ENCODE measurements around the gene TAF6L.

TAF6L gene

DNA sequence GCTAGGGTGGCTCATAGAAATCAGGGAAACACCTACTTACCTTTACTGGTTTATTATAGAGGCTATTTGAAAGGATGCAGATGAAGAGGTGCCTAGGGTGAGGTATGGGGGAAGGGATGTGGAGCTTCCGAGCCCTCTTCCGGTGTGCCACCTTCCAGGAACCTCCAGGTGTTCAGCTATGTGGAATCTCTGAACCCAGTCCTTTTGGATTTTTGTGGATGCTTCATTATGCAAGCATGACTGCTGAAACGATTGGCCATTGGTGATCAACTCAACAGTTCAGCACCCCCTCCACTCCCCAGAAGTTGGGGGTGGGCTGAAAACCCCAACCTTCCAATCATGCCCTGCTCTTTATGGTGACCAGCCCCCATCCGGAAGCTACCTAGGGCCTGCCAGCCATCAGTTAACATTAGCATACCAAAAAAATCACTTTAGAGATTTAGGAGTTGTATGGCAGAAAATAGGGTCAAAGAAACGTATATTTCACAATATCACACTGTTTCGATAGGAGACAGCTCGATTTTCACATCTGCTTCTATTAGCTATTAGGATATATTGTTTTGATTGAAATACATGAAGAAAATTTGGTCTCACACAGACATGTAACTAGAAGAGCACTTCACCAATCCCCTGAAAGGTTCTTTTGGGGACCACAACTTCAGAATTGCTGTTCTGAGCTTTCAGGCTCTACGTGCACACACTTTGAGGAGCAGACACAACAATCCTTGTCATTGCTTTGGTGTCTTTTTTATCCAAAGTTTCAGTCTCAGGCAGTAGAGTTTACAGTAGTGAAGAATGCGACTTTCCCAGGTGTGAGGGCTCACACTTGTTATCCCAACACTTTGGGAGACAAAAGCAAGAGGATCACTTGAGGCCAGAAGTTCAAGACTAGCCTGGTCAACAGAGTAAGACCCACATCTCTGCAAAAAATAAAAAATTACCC lies 13.1 kb upstream of the TAF6L start:
- no peak for DNase-seq

DNA sequence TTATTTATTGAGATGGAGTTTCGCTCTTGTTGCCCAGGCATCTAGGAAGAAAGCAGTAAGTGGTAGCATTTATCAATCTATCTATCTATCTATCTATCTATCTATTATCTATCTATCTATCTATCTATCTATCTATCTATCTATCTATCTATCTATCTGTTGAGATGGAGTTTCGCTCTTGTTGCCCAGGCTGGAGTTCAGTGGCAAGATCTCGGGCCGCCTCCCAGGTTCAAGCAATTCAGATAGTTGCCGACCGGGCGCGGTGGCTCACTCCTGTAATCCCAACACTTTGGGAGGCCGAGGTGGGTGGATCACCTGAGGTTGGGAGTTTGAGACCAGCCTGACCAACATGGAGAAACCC lies 10.3 kb upstream of the TAF6L start:
- DNase-seq, result peak in 1 of 2 experiments; percentile 40

DNA sequence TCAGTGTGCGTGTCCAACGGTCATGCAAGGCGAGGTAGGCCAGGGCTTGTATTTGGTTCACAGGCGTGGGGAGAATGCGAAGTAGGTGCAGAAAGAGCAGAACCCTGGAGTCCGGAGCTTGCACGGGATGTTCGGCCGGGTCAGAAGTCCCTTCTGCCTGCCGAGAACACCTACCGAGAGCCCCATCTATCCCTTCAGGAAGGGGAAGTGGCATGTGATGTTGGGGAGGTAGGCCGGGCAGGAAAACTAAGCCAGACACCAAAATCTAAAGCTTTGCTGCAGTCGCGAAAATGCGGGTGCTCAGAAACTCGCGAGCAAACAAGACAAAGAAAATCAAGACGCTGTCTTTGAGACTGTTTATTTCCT lies 435 bp upstream of the TAF6L start:
- peak; percentile 35 to 37 for DNase-seq

DNA sequence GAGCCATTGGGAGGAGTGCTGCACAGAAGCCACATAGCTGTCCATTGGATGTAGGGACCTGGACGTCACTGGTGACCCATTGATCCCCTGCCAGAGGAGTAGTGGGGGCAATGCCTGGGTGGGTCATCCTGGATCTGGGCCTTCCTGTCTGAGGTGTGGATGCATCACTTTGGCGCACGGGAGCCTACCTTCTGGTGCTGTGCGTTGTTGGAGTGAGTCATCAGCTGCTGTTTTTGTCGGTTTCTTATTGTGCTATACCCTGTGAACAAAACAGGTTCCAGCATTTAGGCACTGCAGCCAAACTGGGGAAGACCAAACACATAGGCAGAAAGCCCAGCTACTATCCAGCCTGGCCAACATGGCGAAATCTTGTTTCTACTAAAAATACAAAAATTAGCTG lies 3.2 kb downstream of the TAF6L start:
- DNase-seq, result no peak

DNA sequence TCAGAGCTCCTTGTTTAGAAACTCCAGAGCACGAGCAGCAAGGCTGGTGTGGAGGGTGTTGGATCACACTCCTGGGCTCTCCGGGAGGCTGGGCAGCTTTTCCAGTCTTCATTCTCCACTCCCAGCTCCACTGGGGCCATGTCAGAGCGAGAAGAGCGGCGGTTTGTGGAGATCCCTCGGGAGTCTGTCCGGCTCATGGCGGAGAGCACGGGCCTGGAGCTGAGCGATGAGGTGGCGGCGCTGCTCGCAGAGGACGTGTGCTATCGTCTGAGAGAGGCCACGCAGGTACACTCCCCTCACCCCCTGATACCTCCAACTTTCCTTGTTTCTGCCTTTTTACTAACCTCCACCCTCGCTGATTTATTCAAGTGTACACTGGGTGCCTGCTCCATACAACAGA lies 4.5 kb downstream of the TAF6L start:
- no peak for DNase-seq

DNA sequence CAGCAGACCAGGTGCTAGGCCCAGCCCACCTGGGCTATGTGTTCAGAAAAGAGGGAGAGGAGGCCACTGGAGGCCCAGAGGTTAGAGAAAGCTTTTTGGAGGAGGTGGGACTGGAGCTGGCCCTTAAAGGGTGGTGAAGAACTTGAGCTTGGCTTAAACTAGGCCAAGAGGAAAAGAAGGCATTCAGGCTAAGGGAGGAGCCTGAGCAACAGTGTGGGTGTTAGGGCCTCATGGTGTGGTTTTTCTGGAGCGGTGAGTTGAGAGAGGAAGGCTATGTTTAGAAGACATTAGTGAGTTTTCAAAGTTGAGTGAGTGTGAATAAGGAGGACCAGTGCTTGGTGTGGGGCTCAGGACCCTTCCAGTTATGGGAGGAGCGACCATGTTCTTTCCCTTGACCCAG lies 6.2 kb downstream of the TAF6L start:
- no peak for DNase-seq

DNA sequence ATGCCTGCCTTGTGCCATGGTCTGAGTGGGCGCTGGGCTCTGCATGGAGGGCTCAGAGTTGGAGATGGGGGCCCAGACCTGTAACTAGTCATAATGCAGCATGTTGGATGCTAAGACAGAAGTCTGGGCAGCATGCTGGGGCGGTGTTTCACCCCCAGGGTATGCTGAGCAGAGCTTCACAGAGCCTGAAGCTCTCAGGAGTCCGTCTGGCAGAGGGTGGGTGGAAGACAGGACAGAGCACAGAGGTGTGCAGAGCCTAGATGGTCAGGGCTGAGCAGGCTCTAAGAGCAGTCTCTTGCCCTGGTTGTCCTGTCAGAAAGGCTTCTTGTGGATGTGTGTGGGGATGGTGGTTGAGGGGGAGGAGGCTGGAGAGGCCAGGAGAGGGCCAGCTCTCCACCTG lies 7.2 kb downstream of the TAF6L start:
- DNase-seq, result no peak

DNA sequence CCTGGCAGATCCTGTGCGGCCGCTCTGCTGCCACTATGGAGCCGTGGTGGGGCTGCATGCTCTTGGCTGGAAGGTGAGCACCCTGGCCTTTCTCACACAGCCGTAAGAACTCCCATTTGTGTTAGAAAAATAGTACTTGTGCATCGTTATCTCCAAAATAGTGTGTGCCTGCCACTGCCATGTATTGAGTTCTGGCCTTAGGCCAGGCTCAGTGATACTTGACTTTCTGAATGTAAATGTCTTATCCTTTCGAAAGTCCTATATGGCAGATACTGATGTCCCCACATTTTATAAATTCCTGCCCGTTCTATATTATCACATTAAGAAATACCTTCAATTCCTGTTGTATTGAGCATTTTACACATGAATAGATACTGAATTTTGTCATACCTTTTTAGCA lies 11.6 kb downstream of the TAF6L start:
- DNase-seq, result no peak

DNA sequence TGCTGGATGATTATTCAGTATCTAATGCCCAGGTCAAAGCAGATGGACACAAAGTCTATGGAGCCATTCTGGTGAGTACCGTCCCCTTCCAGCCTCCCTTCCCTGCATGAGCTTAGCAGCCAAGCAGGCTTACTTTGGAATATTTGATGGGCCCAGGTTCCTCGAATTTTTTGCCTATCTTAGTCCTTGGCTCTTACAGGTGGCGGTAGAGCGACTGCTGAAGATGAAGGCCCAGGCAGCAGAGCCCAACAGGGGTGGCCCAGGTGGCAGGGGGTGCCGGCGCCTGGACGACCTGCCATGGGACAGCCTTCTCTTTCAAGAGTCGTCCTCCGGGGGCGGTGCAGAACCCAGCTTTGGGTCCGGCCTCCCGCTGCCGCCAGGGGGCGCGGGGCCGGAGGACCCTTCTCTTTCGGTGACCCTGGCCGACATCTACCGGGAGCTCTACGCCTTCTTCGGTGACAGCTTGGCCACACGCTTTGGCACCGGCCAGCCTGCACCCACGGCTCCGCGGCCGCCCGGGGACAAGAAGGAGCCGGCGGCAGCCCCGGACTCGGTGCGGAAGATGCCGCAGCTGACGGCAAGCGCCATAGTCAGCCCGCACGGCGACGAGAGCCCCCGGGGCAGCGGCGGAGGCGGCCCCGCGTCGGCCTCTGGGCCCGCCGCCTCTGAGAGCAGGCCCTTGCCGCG lies 15.3 kb downstream of the TAF6L start:
- DNase-seq, result peak; percentile 87 to 90

DNA sequence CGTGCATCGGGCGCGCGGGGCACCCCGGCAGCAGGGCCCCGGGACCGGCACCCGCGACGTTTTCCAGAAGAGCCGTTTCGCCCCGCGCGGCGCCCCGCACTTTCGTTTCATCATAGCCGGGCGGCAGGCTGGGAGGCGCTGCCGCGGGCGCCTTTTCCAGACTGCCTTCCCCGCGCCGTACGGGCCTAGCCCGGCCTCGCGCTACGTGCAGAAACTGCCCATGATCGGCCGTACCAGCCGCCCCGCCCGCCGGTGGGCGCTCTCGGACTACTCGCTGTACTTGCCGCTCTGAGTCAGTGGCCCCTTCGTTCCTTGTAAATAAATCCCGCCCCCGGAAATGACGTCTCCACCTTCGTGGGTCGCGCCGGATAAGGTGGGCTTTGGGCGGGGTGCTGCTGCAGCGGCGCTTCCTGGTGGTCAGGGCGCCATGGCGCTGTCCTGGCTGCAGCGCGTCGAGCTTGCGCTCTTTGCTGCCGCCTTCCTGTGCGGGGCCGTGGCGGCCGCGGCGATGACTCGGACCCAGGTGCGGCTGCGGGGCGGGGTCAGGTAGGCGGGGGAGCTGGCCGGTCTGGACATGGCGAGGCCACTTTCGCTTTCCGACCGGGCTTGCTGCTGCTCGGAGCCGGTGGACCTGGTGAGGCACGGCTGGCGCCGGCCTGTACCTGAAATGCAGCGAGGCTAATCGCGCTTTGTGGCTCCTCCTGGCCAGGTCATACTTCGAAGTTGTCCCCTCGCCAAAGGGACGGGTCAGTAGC lies 16.0 kb downstream of the TAF6L start, which contains the start of gene TMEM179B:
Gene TMEM179B (plus strand): TSS at position 398 of the 755 bp plus-strand sequence. CDS start 30 bp downstream, at position 428.
- peak; percentile 99 for DNase-seq

DNA sequence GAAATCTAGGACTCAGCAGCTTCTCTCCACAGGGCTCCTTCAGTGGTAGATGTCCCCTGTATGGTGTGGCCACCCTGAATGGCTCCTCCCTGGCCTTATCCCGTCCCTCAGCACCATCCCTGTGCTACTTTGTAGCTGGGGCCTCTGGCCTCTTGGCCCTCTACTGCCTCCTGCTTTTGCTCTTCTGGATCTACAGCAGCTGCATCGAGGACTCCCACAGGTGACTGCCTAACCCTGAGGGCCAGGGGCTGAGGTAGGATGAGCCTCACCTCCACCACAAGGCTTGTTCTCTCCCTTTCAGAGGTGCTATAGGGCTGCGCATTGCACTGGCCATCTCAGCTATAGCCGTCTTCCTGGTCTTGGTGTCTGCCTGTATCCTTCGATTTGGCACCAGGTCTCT lies 17.8 kb downstream of the TAF6L start:
- DNase-seq, result no peak

DNA sequence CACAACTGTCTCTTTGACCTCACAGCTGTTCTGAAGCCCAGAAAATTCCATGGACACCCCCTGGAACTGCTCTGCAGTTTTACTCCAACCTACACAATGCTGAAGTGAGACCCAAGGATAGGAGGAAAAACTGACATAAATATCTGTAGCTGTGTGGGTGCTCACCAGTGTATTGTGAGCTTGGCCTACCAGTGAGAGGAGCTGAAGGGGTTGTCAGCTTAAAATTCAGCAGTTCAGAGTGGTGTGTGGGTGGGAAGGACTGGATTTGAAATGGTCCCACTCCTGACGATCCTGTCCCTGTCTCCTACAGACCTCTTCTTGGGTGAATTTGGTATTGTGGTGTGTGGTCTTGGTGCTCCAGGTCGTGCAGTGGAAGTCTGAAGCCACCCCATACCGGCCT lies 18.4 kb downstream of the TAF6L start:
- no peak for DNase-seq

DNA sequence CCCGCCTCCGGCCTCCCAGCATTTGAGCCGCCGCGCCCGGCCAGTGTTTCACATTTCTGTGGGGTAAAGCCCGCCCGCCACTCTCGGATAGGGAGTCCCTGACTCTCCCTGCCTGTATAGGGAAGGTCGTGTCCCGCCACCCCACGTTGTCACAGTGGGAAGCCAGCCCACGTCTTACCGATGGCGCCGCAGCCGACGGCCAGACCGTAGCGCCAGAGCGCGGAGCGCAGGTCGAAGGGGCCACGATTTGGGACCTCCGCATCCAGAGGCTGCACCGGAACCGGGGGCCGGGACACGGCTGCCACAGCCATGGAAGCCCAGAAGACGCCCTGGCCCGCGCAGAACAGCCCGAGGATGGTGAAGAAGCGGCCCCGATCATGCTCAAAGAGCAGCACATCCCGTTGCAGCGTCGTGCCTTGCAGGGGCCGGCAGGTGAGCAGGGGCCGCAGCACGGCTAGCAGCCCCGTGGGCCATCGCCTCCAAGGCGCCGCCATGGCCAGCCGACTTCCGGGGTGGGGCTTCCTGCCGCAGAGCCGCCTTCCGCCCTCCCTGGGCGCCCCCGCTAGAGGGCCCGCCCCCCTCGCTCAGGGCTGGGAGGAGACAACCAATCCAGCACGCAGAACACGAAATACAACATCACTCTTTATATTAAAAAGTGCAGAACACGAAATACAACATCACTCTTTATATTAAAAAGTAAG lies 20.5 kb downstream of the TAF6L start, which contains the start of gene TMEM223:
Gene TMEM223 (minus strand): TSS at position 506 of the 701 bp plus-strand sequence. CDS start 12 bp downstream, at position 494.
- DNase-seq, result peak; percentile 93 to 94

DNA sequence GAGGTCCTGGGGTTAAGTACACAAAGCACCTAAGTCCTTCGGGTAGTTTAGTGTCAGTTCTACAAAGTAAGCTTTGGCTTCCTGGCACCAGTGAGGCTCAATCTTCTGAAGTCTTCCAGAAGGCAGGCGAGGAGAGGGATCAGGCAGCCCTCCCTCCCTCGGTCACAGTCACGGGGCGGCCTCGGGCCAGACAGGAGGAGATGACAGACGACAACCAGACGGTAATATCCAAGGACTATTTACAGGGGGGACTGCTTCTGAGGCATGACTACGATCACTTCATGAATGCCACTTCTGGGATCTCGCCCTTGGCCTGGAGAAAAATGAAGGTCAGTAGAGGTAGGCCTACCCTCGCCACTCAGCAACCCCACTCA lies 21.0 kb downstream of the TAF6L start:
- DNase-seq, result peak in 1 of 2 experiments; percentile 34

DNA sequence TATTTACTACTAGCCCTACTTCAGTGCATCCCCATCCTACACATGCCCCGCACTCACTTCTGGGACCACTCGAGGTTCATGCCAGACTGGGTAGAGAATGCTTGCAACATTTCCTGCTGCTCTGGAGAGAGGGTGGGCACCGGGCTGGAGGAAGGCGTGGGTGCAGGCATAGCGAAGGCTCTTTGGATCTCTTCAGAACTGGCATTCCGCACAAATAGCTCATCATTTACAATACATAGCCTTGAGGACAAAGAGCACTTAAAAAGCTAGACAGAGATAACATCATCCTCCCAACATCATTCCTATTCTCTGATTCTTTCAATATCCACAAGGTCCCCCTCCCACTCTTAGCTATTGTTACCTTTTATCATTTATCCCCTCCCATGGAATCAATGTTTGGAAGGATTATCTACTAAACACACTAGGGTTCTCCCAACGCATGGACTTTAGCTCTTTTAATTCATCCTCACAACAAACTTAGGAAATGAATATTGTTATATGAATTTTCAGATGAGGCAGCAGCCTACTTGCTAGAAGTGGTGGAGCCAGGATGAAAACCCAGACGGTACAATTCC lies 23.1 kb downstream of the TAF6L start:
- no peak for DNase-seq

DNA sequence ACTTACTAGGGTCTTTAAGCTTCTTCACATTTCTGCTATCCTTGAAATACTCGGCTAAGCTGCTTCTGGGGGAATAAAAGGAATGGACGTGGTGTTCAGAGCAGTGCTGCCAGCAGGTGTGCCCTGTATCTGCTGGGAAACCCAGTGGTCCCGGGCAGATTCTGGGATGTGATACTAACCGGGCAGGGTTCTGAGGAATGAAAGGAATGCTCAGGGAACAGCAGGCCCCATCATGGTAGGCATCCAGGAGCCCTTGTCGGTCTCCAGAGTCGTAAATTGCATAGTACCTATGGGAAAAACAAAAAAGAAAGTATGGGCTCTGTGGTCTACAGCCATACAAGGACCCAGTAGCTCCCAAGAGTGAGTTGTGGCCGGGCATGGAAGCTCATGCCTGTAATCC lies 25.1 kb downstream of the TAF6L start:
- DNase-seq, result no peak

DNA sequence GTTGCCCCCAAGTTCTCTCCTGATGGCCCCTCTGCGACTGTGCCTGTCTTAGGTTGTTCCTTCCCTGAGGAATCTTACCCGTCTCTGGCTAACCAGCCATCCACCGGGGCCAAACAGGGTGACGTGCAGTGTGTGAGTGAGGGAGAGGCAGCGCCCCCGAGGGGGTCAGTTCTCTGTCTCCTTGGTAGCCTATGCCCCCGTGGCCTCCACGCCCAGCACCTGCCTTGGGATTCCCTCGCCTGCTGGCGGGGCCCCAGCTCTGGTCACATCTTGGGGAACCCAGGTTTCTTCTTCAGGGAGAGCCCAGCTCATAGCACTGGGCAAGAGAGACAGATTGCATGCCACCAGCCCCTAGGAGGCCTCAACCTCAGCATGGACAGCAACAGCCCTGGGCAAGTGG lies 28.3 kb downstream of the TAF6L start:
- DNase-seq, result no peak

DNA sequence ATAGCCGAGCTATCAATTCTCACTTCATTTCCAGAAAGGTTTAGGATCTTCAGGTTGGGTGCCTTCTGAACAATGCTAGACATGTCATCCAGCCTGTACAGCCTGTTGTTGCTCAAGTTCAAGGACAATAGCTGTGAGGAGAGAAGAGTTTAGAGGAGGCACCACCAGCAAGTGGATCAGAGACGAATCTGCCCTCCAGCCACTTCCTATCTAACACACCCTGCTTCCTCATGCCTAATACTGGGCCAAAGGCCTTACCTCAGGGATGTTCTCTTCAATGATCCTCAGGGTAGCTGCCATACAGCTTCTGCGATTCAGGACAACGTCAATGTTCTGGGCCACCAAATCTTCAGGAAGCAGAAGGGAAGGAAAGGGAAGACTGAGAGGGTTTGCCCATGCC lies 29.9 kb downstream of the TAF6L start:
- DNase-seq, result no peak

DNA sequence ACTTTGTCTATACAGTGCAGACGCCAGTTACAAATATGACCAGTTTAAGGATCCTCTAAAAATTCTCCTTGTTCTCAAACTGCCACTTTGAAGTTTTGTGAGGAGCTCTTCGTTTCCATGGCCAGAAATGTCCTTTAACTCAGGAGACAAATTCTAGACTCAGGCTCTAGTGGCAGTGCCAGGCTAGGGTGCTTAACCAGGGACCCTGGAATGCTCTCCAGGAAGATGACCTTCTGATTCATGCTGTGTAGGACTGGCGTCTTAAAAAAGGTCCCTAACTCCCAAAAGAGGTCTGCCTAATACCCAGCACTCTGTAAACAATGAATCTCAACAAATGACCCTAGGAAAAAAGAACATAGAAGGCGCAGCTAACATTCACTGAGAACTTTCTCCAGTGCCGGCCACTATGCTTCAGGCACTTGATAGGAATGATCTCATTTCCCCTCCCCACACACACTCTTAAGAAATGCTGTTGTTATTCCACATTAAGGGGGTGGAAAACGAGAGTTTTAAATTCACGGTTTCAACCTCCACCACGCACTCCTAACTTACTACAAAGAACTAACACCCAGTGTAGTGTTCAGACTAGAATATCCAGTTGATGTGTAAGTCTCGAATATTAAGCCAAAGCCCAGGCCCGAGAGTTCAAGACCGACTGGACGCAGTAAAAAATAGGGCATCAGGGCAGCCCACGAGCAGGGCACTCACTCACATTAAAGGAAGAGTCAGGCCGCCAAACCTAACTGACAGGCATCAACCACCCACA lies 33.3 kb downstream of the TAF6L start:
- DNase-seq, result peak in 1 of 2 experiments; percentile 37

DNA sequence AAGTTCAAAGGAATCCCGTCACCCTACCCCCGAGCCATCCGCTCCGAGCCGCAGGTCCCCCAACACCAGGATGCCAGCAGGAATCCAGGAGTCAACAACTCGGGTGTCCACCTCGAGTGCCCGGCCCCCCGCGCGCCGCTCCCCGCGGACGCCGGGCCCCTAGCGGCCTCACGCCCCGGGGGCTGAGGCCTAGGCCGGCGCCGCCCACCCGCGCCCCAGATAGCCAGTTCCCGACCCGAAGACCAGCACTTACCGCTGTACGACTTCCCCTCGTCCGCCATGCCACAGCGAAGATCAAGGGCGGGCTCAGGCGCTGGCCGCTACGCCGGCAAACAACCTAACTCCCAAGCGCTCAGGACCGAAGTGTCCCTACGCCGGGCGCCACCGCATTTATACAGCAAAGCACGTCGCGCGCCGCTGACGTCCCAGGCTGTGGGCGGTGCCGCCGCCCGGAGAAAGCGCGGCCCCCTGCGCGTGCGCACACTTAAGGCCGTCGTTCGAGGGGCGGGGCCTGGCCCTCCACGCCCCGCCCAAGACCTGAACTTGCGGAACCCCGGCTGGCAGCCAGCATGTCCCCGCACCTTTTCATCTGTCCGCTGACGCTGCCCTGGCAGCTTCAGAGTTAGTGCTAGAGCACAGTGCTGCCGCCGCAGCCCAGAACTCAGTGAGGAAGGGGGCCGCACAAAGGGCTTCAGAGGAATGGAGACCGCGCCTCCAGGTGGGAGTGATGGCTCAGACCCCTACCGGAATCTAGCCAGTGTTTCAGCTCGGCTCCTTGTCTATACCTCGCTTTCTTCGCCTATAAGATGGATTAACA lies 34.1 kb downstream of the TAF6L start, which contains the start of gene NXF1:
Gene NXF1 (minus strand): TSS at position 365 of the 817 bp plus-strand sequence. CDS start 84 bp downstream, at position 281.
- peak; percentile 95 for DNase-seq

Measured in activated CD4-positive, alpha-beta T cell treated with anti-CD3 and anti-CD28 coated beads, Interleukin-2, amount 50 U/mL, for 48 hours (primary cell).